MM.1S (cell line): ENCODE results near the gene BMPER.
"Not testable (repeated sequence)": the region's sequence is repeated elsewhere in the genome, so short reads cannot be mapped to it uniquely, and the experiment has no call there.

Experiments used
- DNase-seq: peaks from one replicate; pipeline ENCODE4 v3.0.0-alpha.2; 2015
- H2AFZ ChIP-seq: fragments of 300-600 bp; sonication (generic); 2 replicates; pipeline ENCODE4 v1.6.0; 2016; ENCODE audit warnings: antibody characterized with exemption, low read length
- H3F3A ChIP-seq: fragments of 300-600 bp; sonication (generic); 2 replicates; pipeline ENCODE4 v1.6.1; 2016; ENCODE audit warnings: mild to moderate bottlenecking, antibody characterized with exemption, low read length, moderate library complexity, mixed read lengths; ENCODE audit not compliant: insufficient read depth
- H3K27ac ChIP-seq: fragments of 300-600 bp; sonication (generic); 2 replicates; pipeline ENCODE4 v1.5.1; 2016; ENCODE audit warnings: mild to moderate bottlenecking, low read length
- H3K27me3 ChIP-seq: fragments of 300-600 bp; sonication (generic); replicated peaks from 2 replicates; pipeline ENCODE4 v1.6.0; 2016; ENCODE audit warnings: low read length; ENCODE audit not compliant: insufficient read depth
- H3K36me3 ChIP-seq: fragments of 300-600 bp; sonication (generic); replicated peaks from 2 replicates; pipeline ENCODE4 v1.6.1; 2016; ENCODE audit warnings: mild to moderate bottlenecking, low read length, mixed read lengths; ENCODE audit not compliant: insufficient read depth
- H3K4me1 ChIP-seq: fragments of 300-600 bp; sonication (generic); 2 replicates; pipeline ENCODE4 v1.6.1; 2016; ENCODE audit warnings: low read length, mixed read lengths
- H3K4me2 ChIP-seq: fragments of 300-600 bp; sonication (generic); 2 replicates; pipeline ENCODE4 v1.6.0; 2016; ENCODE audit warnings: low read depth, low read length
- H3K4me3 ChIP-seq: fragments of 300-600 bp; sonication (generic); 2 replicates; pipeline ENCODE4 v1.5.1; 2016; ENCODE audit warnings: low read length, mixed read lengths
- H3K79me2 ChIP-seq: fragments of 300-600 bp; sonication (generic); 2 replicates; pipeline ENCODE4 v1.6.1; 2016; ENCODE audit warnings: mixed run types, low read length, mixed read lengths
- H3K9ac ChIP-seq: fragments of 300-600 bp; sonication (generic); 2 replicates; pipeline ENCODE4 v1.6.1; 2016; ENCODE audit warnings: low read length, mixed read lengths
- H3K9me2 ChIP-seq: fragments of 300-600 bp; sonication (generic); replicated peaks from 2 replicates; pipeline ENCODE4 v1.6.1; 2016; ENCODE audit warnings: mild to moderate bottlenecking, low read length, mixed read lengths; ENCODE audit not compliant: insufficient read depth
- H3K9me3 ChIP-seq: fragments of 300-600 bp; sonication (generic); replicated peaks from 2 replicates; pipeline ENCODE4 v1.6.1; 2016; ENCODE audit warnings: mild to moderate bottlenecking, low read length, mixed read lengths; ENCODE audit not compliant: insufficient read depth
- H4K20me1 ChIP-seq: fragments of 300-600 bp; sonication (generic); 2 replicates; pipeline ENCODE4 v1.6.1; 2016; ENCODE audit warnings: mild to moderate bottlenecking, low read length, moderate library complexity, mixed read lengths; ENCODE audit not compliant: insufficient read depth
- EZH2 ChIP-seq: fragments of 300-600 bp; sonication (generic); optimal IDR thresholded peaks from 2 replicates; pipeline ENCODE3; 2017; ENCODE audit warnings: low read depth, mild to moderate bottlenecking, antibody characterized with exemption, low read length, mixed read lengths
- EZH2phosphoT487 ChIP-seq: fragments of 300-600 bp; sonication (generic); IDR thresholded peaks from 2 replicates; pipeline ENCODE4 v1.6.1; 2018; ENCODE audit warnings: antibody characterized with exemption, low read length
- TF ChIP-seq, protein P1 (sequence below): fragments of 300-600 bp; sonication (generic); IDR thresholded peaks from 2 replicates; pipeline ENCODE4 v1.5.1; 2016; ENCODE audit warnings: antibody characterized with exemption, low read length, mixed read lengths

The BMPER gene

DNA sequence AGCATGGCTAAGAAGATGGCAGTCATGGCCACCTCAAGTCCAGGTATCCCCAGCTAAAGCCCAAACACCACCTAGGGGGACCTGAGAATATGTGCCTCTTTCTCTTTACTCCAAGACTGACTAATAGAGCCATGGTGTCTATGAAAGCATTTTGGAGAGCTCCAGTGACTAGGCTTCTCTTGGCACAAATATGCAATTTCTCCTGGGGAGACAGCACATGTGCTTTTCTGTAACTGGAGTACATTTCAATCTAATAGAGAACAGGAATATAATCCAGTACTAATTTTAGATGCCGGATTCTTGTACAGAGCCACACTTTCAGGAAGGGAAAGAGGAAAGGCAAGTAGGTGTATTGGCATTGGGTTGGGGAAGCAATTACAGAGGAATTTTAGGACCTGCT is 260.1 kb downstream of the BMPER start:
- H3K4me2 ChIP-seq: no peak overlapping the region
- no peaks in the 10 kb centered on the region for H3K9me3 ChIP-seq

GRCh38 chr7:34165927-34166550 is 260.7 kb downstream of the BMPER start:
- H3K27ac ChIP-seq: no peak overlapping the region

More for the DNA sequence above, 260.1 kb downstream of the BMPER start:
- Histone ChIP-seq H3K27me3 (no peaks in the 10 kb centered on the region), H3F3A (no peaks in the 10 kb centered on the region), H3K9me2 (no peaks in the 10 kb centered on the region), H4K20me1 (no peaks in the 10 kb centered on the region), H3K4me1 (no peaks in the 10 kb centered on the region), H3K9ac (no peak overlapping the region), H2AFZ (no peak overlapping the region), H3K4me3 (no peak overlapping the region), H3K36me3 (no peaks in the 10 kb centered on the region), H3K79me2 (no peaks in the 10 kb centered on the region), H3K27ac (no peak overlapping the region)
- TF ChIP-seq EZH2: no peak
- TF ChIP-seq, protein P1, sequence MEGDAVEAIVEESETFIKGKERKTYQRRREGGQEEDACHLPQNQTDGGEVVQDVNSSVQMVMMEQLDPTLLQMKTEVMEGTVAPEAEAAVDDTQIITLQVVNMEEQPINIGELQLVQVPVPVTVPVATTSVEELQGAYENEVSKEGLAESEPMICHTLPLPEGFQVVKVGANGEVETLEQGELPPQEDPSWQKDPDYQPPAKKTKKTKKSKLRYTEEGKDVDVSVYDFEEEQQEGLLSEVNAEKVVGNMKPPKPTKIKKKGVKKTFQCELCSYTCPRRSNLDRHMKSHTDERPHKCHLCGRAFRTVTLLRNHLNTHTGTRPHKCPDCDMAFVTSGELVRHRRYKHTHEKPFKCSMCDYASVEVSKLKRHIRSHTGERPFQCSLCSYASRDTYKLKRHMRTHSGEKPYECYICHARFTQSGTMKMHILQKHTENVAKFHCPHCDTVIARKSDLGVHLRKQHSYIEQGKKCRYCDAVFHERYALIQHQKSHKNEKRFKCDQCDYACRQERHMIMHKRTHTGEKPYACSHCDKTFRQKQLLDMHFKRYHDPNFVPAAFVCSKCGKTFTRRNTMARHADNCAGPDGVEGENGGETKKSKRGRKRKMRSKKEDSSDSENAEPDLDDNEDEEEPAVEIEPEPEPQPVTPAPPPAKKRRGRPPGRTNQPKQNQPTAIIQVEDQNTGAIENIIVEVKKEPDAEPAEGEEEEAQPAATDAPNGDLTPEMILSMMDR: no peak
- TF ChIP-seq EZH2phosphoT487: no peak
- DNase-seq: no peak

GRCh38 chr7:34168013-34168412 is 262.7 kb downstream of the BMPER start:
- TF ChIP-seq EZH2phosphoT487 (no peak), EZH2 (no peak)
- TF ChIP-seq, protein P1: no peak
- no peak for DNase-seq
- Histone ChIP-seq H3K36me3 (no peaks in the 10 kb centered on the region), H4K20me1 (no peaks in the 10 kb centered on the region), H3K4me2 (no peak overlapping the region), H3K27me3 (no peaks in the 10 kb centered on the region), H3K79me2 (no peaks in the 10 kb centered on the region), H3K4me3 (no peak overlapping the region), H3K27ac (no peak overlapping the region), H3K9me3 (no peaks in the 10 kb centered on the region), H3K4me1 (no peaks in the 10 kb centered on the region), H2AFZ (no peak overlapping the region), H3K9ac (no peak overlapping the region), H3K9me2 (no peaks in the 10 kb centered on the region), H3F3A (no peaks in the 10 kb centered on the region)

More at GRCh38 chr7:34165927-34166550, 260.7 kb downstream of the BMPER start:
- peak; percentile 21 for DNase-seq
- Histone ChIP-seq H3K4me1 (no peaks in the 10 kb centered on the region), H3K79me2 (no peaks in the 10 kb centered on the region), H4K20me1 (no peaks in the 10 kb centered on the region), H3K9ac (no peak overlapping the region), H3K4me2 (no peak overlapping the region), H2AFZ (no peak overlapping the region), H3K9me3 (no peaks in the 10 kb centered on the region), H3F3A (no peaks in the 10 kb centered on the region), H3K4me3 (no peak overlapping the region), H3K36me3 (no peaks in the 10 kb centered on the region), H3K9me2 (no peaks in the 10 kb centered on the region), H3K27me3 (no peaks in the 10 kb centered on the region)
- TF ChIP-seq EZH2phosphoT487 (no peak), EZH2 (no peak)
- TF ChIP-seq, protein P1: peak; percentile 42

- H3K79me2 ChIP-seq, H3K27ac ChIP-seq, H2AFZ ChIP-seq, H3K9me2 ChIP-seq, H4K20me1 ChIP-seq, H3K9me3 ChIP-seq, DNase-seq, H3K4me3 ChIP-seq, H3K4me1 ChIP-seq, H3K4me2 ChIP-seq, H3F3A ChIP-seq, H3K27me3 ChIP-seq, H3K9ac ChIP-seq, H3K36me3 ChIP-seq: not testable (repeated sequence)
Observed at GRCh38 chr7:34174688-34175616, 269.6 kb downstream of the BMPER start.
